WTC11 (cell line): ENCODE data around the gene GTF2H3. TPM values are rescaled to one million over a fixed set of nuclear protein-coding genes. Genes with fewer than 3 reads are reported as not detected.

Source experiments
- ATAC-seq: fragments of 200-7000 bp; cut with Tn5 transposase; 2 replicates; pipeline ENCODE4 v1.10.0; 2021; ENCODE audit warnings: mild to moderate bottlenecking, moderate library complexity
- CTCF ChIA-PET: fragments of 300-600 bp; sonication (Branson Sonifier 250); formaldehyde crosslinking; loops from one replicate; lab custom pipeline; 2021; ENCODE audit warnings: antibody characterized with exemption; lab: Charles Lee
- POLR2A ChIA-PET: fragments of 350-600 bp; sonication (Branson Sonifier 250); formaldehyde crosslinking; loops from one replicate; lab custom pipeline; 2021; ENCODE audit warnings: antibody characterized with exemption; lab: Charles Lee
- DNase-seq: peaks from one replicate; pipeline ENCODE4 v3.0.0; 2021; ENCODE audit warnings: low spot score
- H3K27ac Mint-ChIP-seq: 2 replicates; pipeline ENCODE4 v1.8.0; 2021; ENCODE audit warnings: mixed read lengths
- H3K27me3 Mint-ChIP-seq: 2 replicates; pipeline ENCODE4 v1.8.0; 2021; ENCODE audit warnings: low read depth, mild to moderate bottlenecking, moderate library complexity, mixed read lengths
- H3K36me3 Mint-ChIP-seq: 2 replicates; pipeline ENCODE4 v1.8.0; 2021; ENCODE audit warnings: mixed read lengths
- H3K4me1 Mint-ChIP-seq: 2 replicates; pipeline ENCODE4 v1.8.0; 2022; ENCODE audit warnings: mixed read lengths
- H3K4me3 Mint-ChIP-seq: 2 replicates; pipeline ENCODE4 v1.8.0; 2021; ENCODE audit warnings: mild to moderate bottlenecking, moderate library complexity, mixed read lengths
- H3K9me3 Mint-ChIP-seq: 2 replicates; pipeline ENCODE4 v1.8.0; 2021; ENCODE audit warnings: mixed read lengths
- ATF6 ChIP-seq: sonication (generic); formaldehyde crosslinking; IDR thresholded peaks from 2 replicates; pipeline ENCODE4 v1.8.1; 2023; ENCODE audit warnings: mild to moderate bottlenecking, missing genetic modification reagents
- CREB1 ChIP-seq: sonication (generic); formaldehyde crosslinking; IDR thresholded peaks from 2 replicates; pipeline ENCODE4 v1.8.0; 2023; ENCODE audit warnings: mild to moderate bottlenecking, missing genetic modification reagents
- CTCF ChIP-seq: fragments of 200-600 bp; IDR thresholded peaks from 2 replicates; pipeline ENCODE4 v1.8.0; 2022; ENCODE audit warnings: antibody characterized with exemption
- E2F1 ChIP-seq: sonication (generic); formaldehyde crosslinking; IDR thresholded peaks from 2 replicates; pipeline ENCODE4 v1.8.0; 2022; ENCODE audit warnings: mild to moderate bottlenecking, missing genetic modification reagents
- ETV6 ChIP-seq: sonication (generic); formaldehyde crosslinking; IDR thresholded peaks from 2 replicates; pipeline ENCODE4 v1.8.1; 2022; ENCODE audit warnings: mild to moderate bottlenecking, missing genetic modification reagents
- FOXJ3 ChIP-seq: sonication (generic); formaldehyde crosslinking; IDR thresholded peaks from 2 replicates; pipeline ENCODE4 v1.9.0; 2021; ENCODE audit warnings: missing genetic modification reagents, mild to moderate bottlenecking, borderline replicate concordance
- GRHL2 ChIP-seq: fragments of 250-450 bp; sonication (Bioruptor Pico); IDR thresholded peaks from 2 replicates; pipeline ENCODE4 v1.8.0; 2022; ENCODE audit warnings: mild to moderate bottlenecking, moderate library complexity; ENCODE audit not compliant: insufficient replicate concordance, severe bottlenecking
- HMGA2 ChIP-seq: fragments of 250-450 bp; sonication (Bioruptor Pico); IDR thresholded peaks from 2 replicates; pipeline ENCODE4 v1.4.0; 2021; ENCODE audit warnings: mild to moderate bottlenecking, moderate library complexity
- JAZF1 ChIP-seq: fragments of 250-450 bp; sonication (Bioruptor Pico); IDR thresholded peaks from 2 replicates; pipeline ENCODE4 v1.9.0; 2021; ENCODE audit warnings: moderate library complexity, mild to moderate bottlenecking, inconsistent platforms
- MLX ChIP-seq: sonication (generic); formaldehyde crosslinking; IDR thresholded peaks from 2 replicates; pipeline ENCODE4 v1.8.1; 2023; ENCODE audit warnings: mild to moderate bottlenecking, missing genetic modification reagents, moderate library complexity
- NFATC4 ChIP-seq: fragments of 250-450 bp; sonication (Bioruptor Pico); IDR thresholded peaks from 2 replicates; pipeline ENCODE4 v1.9.0; 2021; ENCODE audit warnings: mild to moderate bottlenecking
- NR2C2 ChIP-seq: sonication (generic); formaldehyde crosslinking; IDR thresholded peaks from 2 replicates; pipeline ENCODE4 v1.8.0; 2022; ENCODE audit warnings: mild to moderate bottlenecking, missing genetic modification reagents
- NR3C1 ChIP-seq: sonication (generic); formaldehyde crosslinking; conservative IDR thresholded peaks from 2 replicates; pipeline ENCODE4 v1.8.1; 2023; ENCODE audit warnings: low read depth, mild to moderate bottlenecking, missing genetic modification reagents
- RELA ChIP-seq: sonication (generic); formaldehyde crosslinking; IDR thresholded peaks from 2 replicates; pipeline ENCODE4 v1.8.1; 2022; ENCODE audit warnings: missing genetic modification reagents, mild to moderate bottlenecking, borderline replicate concordance
- SOX15 ChIP-seq: fragments of 250-450 bp; sonication (Bioruptor Pico); IDR thresholded peaks from 2 replicates; pipeline ENCODE4 v1.9.0; 2021; ENCODE audit warnings: mild to moderate bottlenecking
- SP1 ChIP-seq: sonication (generic); formaldehyde crosslinking; conservative IDR thresholded peaks from 2 replicates; pipeline ENCODE4 v1.8.1; 2022; ENCODE audit warnings: missing genetic modification reagents
- ZNF219 ChIP-seq: sonication (generic); formaldehyde crosslinking; IDR thresholded peaks from 2 replicates; pipeline ENCODE4 v1.8.0; 2023; ENCODE audit warnings: missing genetic modification reagents, mild to moderate bottlenecking, borderline replicate concordance
- ZNF423 ChIP-seq: fragments of 250-450 bp; sonication (Bioruptor Pico); IDR thresholded peaks from 2 replicates; pipeline ENCODE4 v2.1.2; 2022; ENCODE audit warnings: mild to moderate bottlenecking, moderate library complexity
- ZNF532 ChIP-seq: fragments of 250-450 bp; sonication (Bioruptor Pico); IDR thresholded peaks from 2 replicates; pipeline ENCODE4 v1.9.0; 2021; ENCODE audit warnings: mild to moderate bottlenecking, borderline replicate concordance
- ZNF671 ChIP-seq: fragments of 250-450 bp; sonication (Bioruptor Pico); IDR thresholded peaks from 2 replicates; pipeline ENCODE4 v1.8.0; 2021; ENCODE audit warnings: mild to moderate bottlenecking
- total RNA-seq: library from RNA; stranded (reverse); gene quantifications from 3 replicates; pipeline ENCODE4 v1.2.3, GENCODE V29; 2021
- TF ChIP-seq, protein P1 (sequence below): sonication (generic); formaldehyde crosslinking; conservative IDR thresholded peaks from 2 replicates; pipeline ENCODE4 v1.8.1; 2023; ENCODE audit warnings: mild to moderate bottlenecking, low read depth, missing genetic modification reagents, moderate library complexity

The GTF2H3 gene
- total RNA-seq, 1 experiment from 2014 or later = 31.6 TPM

DNA sequence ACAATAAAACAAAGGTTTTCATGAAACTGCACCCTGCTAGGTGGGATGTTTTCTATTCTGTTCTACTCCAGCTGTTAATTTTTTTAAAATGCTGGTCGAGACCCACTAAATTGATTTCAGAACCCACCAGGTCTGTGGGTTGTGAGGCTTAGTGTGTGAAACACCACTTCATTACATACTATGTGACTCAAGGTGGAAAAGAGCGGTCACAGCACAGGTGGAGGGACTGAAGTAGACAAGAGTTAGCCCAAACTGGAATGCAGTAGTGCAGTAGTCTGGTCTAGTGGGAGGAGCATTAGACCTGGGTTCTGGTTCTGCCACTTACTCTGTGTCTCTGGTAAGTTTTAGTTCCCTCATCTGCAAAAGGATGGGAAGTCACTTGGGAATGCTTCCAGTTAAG is 19.5 kb upstream of the GTF2H3 start (continued):
- TF ChIP-seq ATF6 (CRISPR knock-in tag) (no peak), ZNF219 (CRISPR knock-in tag) (no peak), NFATC4 (CRISPR knock-in tag) (no peak)

GRCh38 chr12:123614531-123614930 is 19.1 kb upstream of the GTF2H3 start:
- CTCF ChIA-PET = no interaction called here

DNA sequence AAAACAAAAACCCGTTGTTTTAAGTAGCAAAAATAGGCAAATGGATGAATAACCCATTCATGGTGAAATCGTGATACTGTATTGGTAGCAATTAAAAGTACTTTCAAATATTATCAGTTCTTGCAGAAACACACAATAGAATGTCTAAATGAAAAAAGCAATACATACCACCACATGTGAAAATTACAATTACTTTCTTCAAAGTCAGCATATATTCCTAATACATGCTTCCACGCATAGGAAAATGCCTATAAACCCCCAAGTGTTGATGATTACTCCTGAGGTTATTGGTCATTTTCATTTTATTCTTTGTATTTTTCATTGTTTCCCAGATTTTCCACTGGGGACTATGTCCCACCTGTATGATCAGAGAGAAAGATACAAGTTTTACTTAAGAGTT is 16.5 kb upstream of the GTF2H3 start:
- no peaks in the 10 kb centered on the region for H3K9me3 Mint-ChIP-seq
- POLR2A ChIA-PET = no interaction called here

More at GRCh38 chr12:123614531-123614930, 19.1 kb upstream of the GTF2H3 start:
- H3K4me1 Mint-ChIP-seq = no peaks in the 10 kb centered on the region
- no peak overlapping the region for H3K4me3 Mint-ChIP-seq
- POLR2A ChIA-PET = no interaction called here
- no peak overlapping the region for H3K27ac Mint-ChIP-seq
- H3K9me3 Mint-ChIP-seq = no peaks in the 10 kb centered on the region
- peaks cover 85% of the 10 kb centered on the region for H3K36me3 Mint-ChIP-seq
- no peak for DNase-seq
- TF ChIP-seq GRHL2 (CRISPR knock-in tag) (no peak), CREB1 (CRISPR knock-in tag) (no peak)
- TF ChIP-seq, all 79 proteins: peak for 0
- no peak for ATAC-seq
- no peaks in the 10 kb centered on the region for H3K27me3 Mint-ChIP-seq

More for the DNA sequence above, 16.5 kb upstream of the GTF2H3 start:
- H3K4me1 Mint-ChIP-seq = no peaks in the 10 kb centered on the region
- H3K36me3 Mint-ChIP-seq = peaks cover 86% of the 10 kb centered on the region
- H3K27ac Mint-ChIP-seq = no peak overlapping the region
- DNase-seq (no peak), ATAC-seq (no peak)
- TF ChIP-seq, protein P1, sequence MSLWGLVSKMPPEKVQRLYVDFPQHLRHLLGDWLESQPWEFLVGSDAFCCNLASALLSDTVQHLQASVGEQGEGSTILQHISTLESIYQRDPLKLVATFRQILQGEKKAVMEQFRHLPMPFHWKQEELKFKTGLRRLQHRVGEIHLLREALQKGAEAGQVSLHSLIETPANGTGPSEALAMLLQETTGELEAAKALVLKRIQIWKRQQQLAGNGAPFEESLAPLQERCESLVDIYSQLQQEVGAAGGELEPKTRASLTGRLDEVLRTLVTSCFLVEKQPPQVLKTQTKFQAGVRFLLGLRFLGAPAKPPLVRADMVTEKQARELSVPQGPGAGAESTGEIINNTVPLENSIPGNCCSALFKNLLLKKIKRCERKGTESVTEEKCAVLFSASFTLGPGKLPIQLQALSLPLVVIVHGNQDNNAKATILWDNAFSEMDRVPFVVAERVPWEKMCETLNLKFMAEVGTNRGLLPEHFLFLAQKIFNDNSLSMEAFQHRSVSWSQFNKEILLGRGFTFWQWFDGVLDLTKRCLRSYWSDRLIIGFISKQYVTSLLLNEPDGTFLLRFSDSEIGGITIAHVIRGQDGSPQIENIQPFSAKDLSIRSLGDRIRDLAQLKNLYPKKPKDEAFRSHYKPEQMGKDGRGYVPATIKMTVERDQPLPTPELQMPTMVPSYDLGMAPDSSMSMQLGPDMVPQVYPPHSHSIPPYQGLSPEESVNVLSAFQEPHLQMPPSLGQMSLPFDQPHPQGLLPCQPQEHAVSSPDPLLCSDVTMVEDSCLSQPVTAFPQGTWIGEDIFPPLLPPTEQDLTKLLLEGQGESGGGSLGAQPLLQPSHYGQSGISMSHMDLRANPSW (CRISPR knock-in tag) = no peak
- no peak for TF ChIP-seq FOXJ3 (CRISPR knock-in tag)
- TF ChIP-seq E2F1 = no peak
- TF ChIP-seq CTCF = no peak
- TF ChIP-seq SP1 (CRISPR knock-in tag) = no peak
- TF ChIP-seq RELA (CRISPR knock-in tag) = no peak
- no peak for TF ChIP-seq ATF6 (CRISPR knock-in tag)
- TF ChIP-seq SOX15 (CRISPR knock-in tag) = no peak
- TF ChIP-seq ETV6 (CRISPR knock-in tag) = no peak
- TF ChIP-seq ZNF532 (CRISPR knock-in tag) = no peak
- TF ChIP-seq MLX (CRISPR knock-in tag) = no peak
- no peak for TF ChIP-seq ZNF671
- no peak for TF ChIP-seq HMGA2 (CRISPR knock-in tag)
- TF ChIP-seq JAZF1 = no peak
- TF ChIP-seq ZNF423 (CRISPR knock-in tag) = no peak
- no peak for TF ChIP-seq NR2C2 (CRISPR knock-in tag)
- TF ChIP-seq NR3C1 (CRISPR knock-in tag) = no peak
- no peak overlapping the region for H3K4me3 Mint-ChIP-seq
- CTCF ChIA-PET = interaction anchor here (0.7 to 2.0 kb wide), 4 partner anchors 76 to 457 kb away, joined by 3 to 6 read pairs (median 4); partner anchors contain the start of gene ATP6V0A2
- no peaks in the 10 kb centered on the region for H3K27me3 Mint-ChIP-seq
